Adrenal gland (tissue), 5 donors: ENCODE measurements around the gene CCIN.
A peak's percentile ranks its signal among the peaks of the same experiment; 100 is the strongest.

Experiments
- POLR2A ChIP-seq, 2 donors: fragments of 450-650 bp; IDR thresholded peaks; one replicate each; pipeline ENCODE4 v1.6.1; 2017; ENCODE audit warnings: antibody characterized with exemption in 2 of 2, mild to moderate bottlenecking in 2 of 2, moderate library complexity in 1 of 2
- TF ChIP-seq, protein P1 (sequence below), 6 experiments: fragments of 450-650 bp in 4 of 6; fragments of 200-600 bp in 2 of 6; sonication (generic) in 1 of 6; IDR thresholded peaks; 1 replicate in 5 of 6; 2 replicates in 1 of 6; pipeline versions ENCODE4 v1.5.1 to v1.8.0; 2016 to 2021; ENCODE audit warnings: antibody characterized with exemption in 6 of 6, mild to moderate bottlenecking in 2 of 6, moderate library complexity in 1 of 6
- donor health status: DM: no; HTN: no; CAD: no.

DNA sequence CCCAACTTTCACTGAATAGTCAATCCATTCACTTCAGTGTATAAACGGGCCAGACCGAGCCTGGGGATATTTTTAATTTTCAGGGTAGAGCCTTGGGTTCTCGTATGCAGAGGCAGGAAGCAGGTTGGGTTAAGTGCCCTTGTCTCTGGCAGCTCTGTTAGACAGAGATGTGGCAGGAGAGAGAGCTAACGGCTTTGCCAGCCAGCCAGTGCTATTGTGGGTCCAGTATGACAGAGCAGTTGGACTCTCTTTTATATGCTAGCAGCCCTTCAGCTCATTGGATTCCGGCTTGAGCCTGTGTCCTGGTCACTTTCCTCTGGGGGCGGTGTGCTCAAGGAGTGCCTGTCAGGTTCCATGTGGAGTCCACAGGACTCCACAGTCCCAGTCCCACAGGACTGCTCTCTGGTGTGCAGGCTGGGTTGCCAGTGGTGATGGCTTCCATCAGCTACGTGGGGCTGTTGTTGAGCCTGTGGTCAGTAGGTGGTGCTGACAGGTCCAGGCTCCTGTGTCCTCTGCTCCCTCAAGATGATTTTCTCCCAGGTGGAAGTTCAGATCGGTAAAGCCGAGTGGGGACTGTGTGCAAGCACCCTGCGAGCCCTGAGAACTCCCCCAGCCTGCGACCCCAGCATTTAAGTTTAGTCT, 35.8 kb downstream of the CCIN start:
- TF ChIP-seq, protein P1, sequence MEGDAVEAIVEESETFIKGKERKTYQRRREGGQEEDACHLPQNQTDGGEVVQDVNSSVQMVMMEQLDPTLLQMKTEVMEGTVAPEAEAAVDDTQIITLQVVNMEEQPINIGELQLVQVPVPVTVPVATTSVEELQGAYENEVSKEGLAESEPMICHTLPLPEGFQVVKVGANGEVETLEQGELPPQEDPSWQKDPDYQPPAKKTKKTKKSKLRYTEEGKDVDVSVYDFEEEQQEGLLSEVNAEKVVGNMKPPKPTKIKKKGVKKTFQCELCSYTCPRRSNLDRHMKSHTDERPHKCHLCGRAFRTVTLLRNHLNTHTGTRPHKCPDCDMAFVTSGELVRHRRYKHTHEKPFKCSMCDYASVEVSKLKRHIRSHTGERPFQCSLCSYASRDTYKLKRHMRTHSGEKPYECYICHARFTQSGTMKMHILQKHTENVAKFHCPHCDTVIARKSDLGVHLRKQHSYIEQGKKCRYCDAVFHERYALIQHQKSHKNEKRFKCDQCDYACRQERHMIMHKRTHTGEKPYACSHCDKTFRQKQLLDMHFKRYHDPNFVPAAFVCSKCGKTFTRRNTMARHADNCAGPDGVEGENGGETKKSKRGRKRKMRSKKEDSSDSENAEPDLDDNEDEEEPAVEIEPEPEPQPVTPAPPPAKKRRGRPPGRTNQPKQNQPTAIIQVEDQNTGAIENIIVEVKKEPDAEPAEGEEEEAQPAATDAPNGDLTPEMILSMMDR (IDR thresholded peaks at IDR 0.05), result peak in 2 of 6 experiments; percentile 9 to 18
- TF ChIP-seq POLR2A (IDR thresholded peaks at IDR 0.05), result no peak
